ENCODE measurements around the gene SLC44A1.

DNA sequence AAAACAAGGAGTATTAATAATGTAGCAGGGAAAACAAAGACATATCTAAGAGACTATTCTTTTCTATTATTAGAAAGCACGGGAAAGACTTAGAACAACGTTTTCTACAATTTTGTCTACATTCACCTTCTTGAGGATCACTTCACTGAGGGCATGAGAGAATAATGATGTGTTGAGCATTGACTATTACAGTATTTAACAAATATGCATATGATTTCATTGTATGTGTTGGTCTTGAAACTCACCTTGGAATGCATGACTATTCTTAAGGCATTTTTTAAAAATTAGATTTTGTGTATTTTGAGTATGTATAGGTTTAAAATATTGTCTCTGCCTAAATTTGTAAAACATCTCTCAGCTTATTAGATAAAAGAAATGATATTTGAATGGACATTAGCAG is 204.6 kb downstream of the SLC44A1 start:
- TF ChIP-seq, protein P1, sequence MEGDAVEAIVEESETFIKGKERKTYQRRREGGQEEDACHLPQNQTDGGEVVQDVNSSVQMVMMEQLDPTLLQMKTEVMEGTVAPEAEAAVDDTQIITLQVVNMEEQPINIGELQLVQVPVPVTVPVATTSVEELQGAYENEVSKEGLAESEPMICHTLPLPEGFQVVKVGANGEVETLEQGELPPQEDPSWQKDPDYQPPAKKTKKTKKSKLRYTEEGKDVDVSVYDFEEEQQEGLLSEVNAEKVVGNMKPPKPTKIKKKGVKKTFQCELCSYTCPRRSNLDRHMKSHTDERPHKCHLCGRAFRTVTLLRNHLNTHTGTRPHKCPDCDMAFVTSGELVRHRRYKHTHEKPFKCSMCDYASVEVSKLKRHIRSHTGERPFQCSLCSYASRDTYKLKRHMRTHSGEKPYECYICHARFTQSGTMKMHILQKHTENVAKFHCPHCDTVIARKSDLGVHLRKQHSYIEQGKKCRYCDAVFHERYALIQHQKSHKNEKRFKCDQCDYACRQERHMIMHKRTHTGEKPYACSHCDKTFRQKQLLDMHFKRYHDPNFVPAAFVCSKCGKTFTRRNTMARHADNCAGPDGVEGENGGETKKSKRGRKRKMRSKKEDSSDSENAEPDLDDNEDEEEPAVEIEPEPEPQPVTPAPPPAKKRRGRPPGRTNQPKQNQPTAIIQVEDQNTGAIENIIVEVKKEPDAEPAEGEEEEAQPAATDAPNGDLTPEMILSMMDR (IDR thresholded peaks at IDR 0.05) = no peak
- TF ChIP-seq POLR2AphosphoS5 (IDR thresholded peaks at IDR 0.05) (no peak), POLR2A (IDR thresholded peaks at IDR 0.05) (no peak), EP300 (IDR thresholded peaks at IDR 0.05) (no peak)

Data from upper lobe of left lung (tissue), 4 donors.